PC-9 (cell line): Measurements from ENCODE around the gene DNTT. TPM values are rescaled to one million over a fixed set of nuclear protein-coding genes. Genes with fewer than 3 reads are reported as not detected.

ENCODE experiments used
- BruUV-seq: library from RNA; stranded (reverse); fragments of 400-500 nt; replicated peaks from 2 replicates; lab custom pipeline; 2021; lab: Mats Ljungman, UMichigan
- CTCF ChIA-PET: fragments of 300-600 bp; sonication (Branson Sonifier 250); formaldehyde crosslinking; loops from one replicate; lab custom pipeline; 2022; ENCODE audit warnings: antibody characterized with exemption; lab: Charles Lee
- POLR2A ChIA-PET: fragments of 300-600 bp; sonication (Branson Sonifier 250); formaldehyde crosslinking; loops from one replicate; lab custom pipeline; 2022; ENCODE audit warnings: antibody characterized with exemption; ENCODE audit not compliant: unreplicated experiment; lab: Charles Lee
- DNase-seq, 2 experiments: peaks; one replicate each; pipeline versions ENCODE4 v3.0.0 to v3.0.0-alpha.2; 2015 to 2022; ENCODE audit warnings: mixed read lengths in 1 of 2
- H2AFZ ChIP-seq: fragments of 200-600 bp; sonication (generic); 2 replicates; pipeline ENCODE4 v1.8.1; 2017; ENCODE audit warnings: antibody characterized with exemption
- H3F3A ChIP-seq: fragments of 200-600 bp; sonication (generic); 2 replicates; pipeline ENCODE4 v1.8.1; 2017; ENCODE audit warnings: antibody characterized with exemption, mild to moderate bottlenecking, low read depth; ENCODE audit not compliant: insufficient read depth
- H3K27ac ChIP-seq: fragments of 200-600 bp; sonication (generic); 2 replicates; pipeline ENCODE4 v1.6.1; 2016; ENCODE audit warnings: mixed run types
- H3K27me3 ChIP-seq: fragments of 200-600 bp; sonication (generic); 2 replicates; pipeline ENCODE4 v1.6.1; 2016; ENCODE audit warnings: low read depth, mixed run types; ENCODE audit not compliant: insufficient read depth
- H3K36me3 ChIP-seq: fragments of 200-600 bp; sonication (generic); 2 replicates; pipeline ENCODE4 v1.6.1; 2016; ENCODE audit warnings: low read depth, mixed run types
- H3K4me1 ChIP-seq: fragments of 200-600 bp; sonication (generic); replicated peaks from 2 replicates; pipeline ENCODE4 v1.6.1; 2016; ENCODE audit warnings: mixed run types; ENCODE audit not compliant: insufficient read depth
- H3K4me2 ChIP-seq: fragments of 200-600 bp; sonication (generic); 2 replicates; pipeline ENCODE4 v1.6.1; 2017; ENCODE audit warnings: mixed run types
- H3K4me3 ChIP-seq: fragments of 200-600 bp; sonication (generic); 2 replicates; pipeline ENCODE4 v1.6.1; 2016; ENCODE audit warnings: mixed run types
- H3K79me2 ChIP-seq: fragments of 200-600 bp; sonication (generic); 2 replicates; pipeline ENCODE4 v1.6.1; 2017; ENCODE audit warnings: low read depth, mixed run types
- H3K9me2 ChIP-seq: fragments of 200-600 bp; sonication (generic); 2 replicates; pipeline ENCODE4 v1.8.1; 2017; ENCODE audit warnings: mild to moderate bottlenecking; ENCODE audit not compliant: insufficient read depth
- H3K9me3 ChIP-seq: fragments of 200-600 bp; sonication (generic); 2 replicates; pipeline ENCODE4 v1.8.1; 2016; ENCODE audit warnings: low read depth; ENCODE audit not compliant: insufficient read depth
- H4K20me1 ChIP-seq: fragments of 200-600 bp; sonication (generic); 2 replicates; pipeline ENCODE4 v1.8.1; 2017; ENCODE audit not compliant: insufficient read depth
- EZH2 ChIP-seq: fragments of 200-600 bp; sonication (generic); IDR thresholded peaks from 2 replicates; pipeline ENCODE4 v1.8.0; 2017; ENCODE audit warnings: antibody characterized with exemption, low read depth
- intact Hi-C: fragments of 100-400 bp; cut with micrococcal nuclease; formaldehyde crosslinking; loops from one replicate; pipeline ENCODE4 v1.10.0; 2022; ENCODE audit not compliant: unreplicated experiment
- total RNA-seq: library from RNA; stranded (reverse); gene quantifications from 2 replicates; pipeline ENCODE4 v1.2.3, GENCODE V29; 2021
- TF ChIP-seq, protein P1 (sequence below): fragments of 200-600 bp; sonication (generic); conservative IDR thresholded peaks from 2 replicates; pipeline ENCODE4 v1.6.1; 2017; ENCODE audit warnings: mixed run types, antibody characterized with exemption, mild to moderate bottlenecking, moderate library complexity

DNTT gene
- total RNA-seq, 1 experiment from 2014 or later = not detected

DNA sequence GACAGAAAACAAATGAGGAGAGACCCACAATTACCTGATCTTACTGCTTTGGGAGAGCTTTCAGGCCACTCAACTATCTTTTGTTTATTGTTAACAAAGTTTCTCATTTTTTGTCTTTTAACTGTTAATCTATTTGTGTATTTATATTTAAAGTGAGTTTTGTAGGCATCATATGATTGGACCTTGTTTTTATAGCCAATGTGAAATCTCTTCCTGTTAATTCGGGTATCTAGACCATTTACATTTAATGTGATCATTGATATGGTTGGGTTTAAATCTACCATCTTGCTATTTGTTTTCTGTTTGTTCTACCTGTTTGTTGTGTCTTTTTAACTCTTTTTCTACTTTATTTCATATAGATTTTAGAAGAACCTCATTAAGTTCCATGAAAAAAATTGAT lies 42.1 kb downstream of the DNTT start:
- no peaks in the 10 kb centered on the region for H3K27me3 ChIP-seq
- ChIA-PET CTCF (no interaction called here), POLR2A (no interaction called here)
- no peak overlapping the region for H2AFZ ChIP-seq
- no peaks in the 10 kb centered on the region for H3F3A ChIP-seq
- H4K20me1 ChIP-seq = no peaks in the 10 kb centered on the region
- H3K9me2 ChIP-seq = no peaks in the 10 kb centered on the region
- no peaks in the 10 kb centered on the region for H3K79me2 ChIP-seq
- no peaks in the 10 kb centered on the region for H3K36me3 ChIP-seq
- no peak overlapping the region for H3K27ac ChIP-seq
- no peaks in the 10 kb centered on the region for H3K4me1 ChIP-seq
- no peak overlapping the region for H3K4me2 ChIP-seq
- intact Hi-C loops = no loop called here
- TF ChIP-seq EZH2 = no peak
- TF ChIP-seq, protein P1, sequence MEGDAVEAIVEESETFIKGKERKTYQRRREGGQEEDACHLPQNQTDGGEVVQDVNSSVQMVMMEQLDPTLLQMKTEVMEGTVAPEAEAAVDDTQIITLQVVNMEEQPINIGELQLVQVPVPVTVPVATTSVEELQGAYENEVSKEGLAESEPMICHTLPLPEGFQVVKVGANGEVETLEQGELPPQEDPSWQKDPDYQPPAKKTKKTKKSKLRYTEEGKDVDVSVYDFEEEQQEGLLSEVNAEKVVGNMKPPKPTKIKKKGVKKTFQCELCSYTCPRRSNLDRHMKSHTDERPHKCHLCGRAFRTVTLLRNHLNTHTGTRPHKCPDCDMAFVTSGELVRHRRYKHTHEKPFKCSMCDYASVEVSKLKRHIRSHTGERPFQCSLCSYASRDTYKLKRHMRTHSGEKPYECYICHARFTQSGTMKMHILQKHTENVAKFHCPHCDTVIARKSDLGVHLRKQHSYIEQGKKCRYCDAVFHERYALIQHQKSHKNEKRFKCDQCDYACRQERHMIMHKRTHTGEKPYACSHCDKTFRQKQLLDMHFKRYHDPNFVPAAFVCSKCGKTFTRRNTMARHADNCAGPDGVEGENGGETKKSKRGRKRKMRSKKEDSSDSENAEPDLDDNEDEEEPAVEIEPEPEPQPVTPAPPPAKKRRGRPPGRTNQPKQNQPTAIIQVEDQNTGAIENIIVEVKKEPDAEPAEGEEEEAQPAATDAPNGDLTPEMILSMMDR = no peak
- BruUV-seq = no TSS peak
- H3K9me3 ChIP-seq = no peaks in the 10 kb centered on the region
- DNase-seq = no peak
- no peak overlapping the region for H3K4me3 ChIP-seq

DNA sequence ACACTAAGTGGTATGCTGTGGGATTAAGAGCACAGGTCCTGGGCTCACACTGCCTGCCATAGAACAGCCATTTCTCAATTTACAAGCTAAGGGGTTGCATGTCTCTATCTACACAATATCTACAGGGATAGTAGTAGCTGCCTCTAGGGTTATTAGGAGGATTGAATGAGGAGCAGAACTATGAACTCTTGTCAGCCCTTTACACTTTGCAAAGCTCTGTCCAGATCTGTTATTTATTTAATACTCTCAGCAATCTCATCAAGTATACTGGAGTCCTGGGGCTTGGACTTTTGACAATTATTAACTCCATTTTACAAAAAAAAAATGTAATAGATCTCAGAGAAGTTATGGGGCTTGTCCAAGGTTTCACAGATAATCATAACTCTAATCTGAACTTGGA lies 47.8 kb downstream of the DNTT start:
- Histone ChIP-seq H3K4me3 (no peak overlapping the region), H3K79me2 (no peaks in the 10 kb centered on the region), H3K27me3 (no peaks in the 10 kb centered on the region), H3K4me2 (no peak overlapping the region), H4K20me1 (no peaks in the 10 kb centered on the region), H2AFZ (no peak overlapping the region), H3K9me2 (no peaks in the 10 kb centered on the region), H3K9me3 (no peaks in the 10 kb centered on the region), H3K36me3 (no peaks in the 10 kb centered on the region), H3K27ac (no peak overlapping the region), H3K4me1 (no peaks in the 10 kb centered on the region), H3F3A (no peaks in the 10 kb centered on the region)
- no peak for TF ChIP-seq EZH2
- TF ChIP-seq, protein P1 = no peak
- POLR2A ChIA-PET = no interaction called here
- no TSS peak for BruUV-seq
- DNase-seq = no peak
- intact Hi-C loops = no loop called here
- CTCF ChIA-PET = no interaction called here

DNA sequence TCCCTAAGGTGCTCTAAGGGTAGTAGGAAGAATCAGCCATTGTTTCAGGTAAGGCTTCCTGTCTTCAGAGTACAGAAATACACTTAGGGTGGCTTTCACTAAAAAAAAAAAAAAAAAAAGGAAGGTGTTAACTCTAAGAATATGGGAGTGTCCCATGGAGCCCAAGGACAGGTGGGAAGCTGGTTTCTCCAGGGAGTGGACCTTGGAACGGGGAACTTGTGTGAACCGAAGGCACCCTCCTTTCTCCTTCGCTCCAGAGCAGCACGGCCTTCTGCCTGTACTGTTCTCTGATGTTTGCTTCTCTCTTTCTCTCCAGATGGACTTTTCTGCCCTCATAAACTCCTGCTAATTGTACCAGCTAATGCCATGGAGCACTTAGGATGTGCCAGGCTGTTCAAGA lies 48.3 kb downstream of the DNTT start:
- no peaks in the 10 kb centered on the region for H3F3A ChIP-seq
- H3K9me2 ChIP-seq = no peaks in the 10 kb centered on the region
- no peaks in the 10 kb centered on the region for H3K4me1 ChIP-seq
- H3K27me3 ChIP-seq = no peaks in the 10 kb centered on the region
- POLR2A ChIA-PET = no interaction called here
- BruUV-seq = no TSS peak
- H2AFZ ChIP-seq = no peak overlapping the region
- no peak for DNase-seq
- no peaks in the 10 kb centered on the region for H3K36me3 ChIP-seq
- no peaks in the 10 kb centered on the region for H3K9me3 ChIP-seq
- TF ChIP-seq EZH2 = no peak
- TF ChIP-seq, protein P1 = no peak
- intact Hi-C loops = no loop called here
- H3K79me2 ChIP-seq = no peaks in the 10 kb centered on the region
- CTCF ChIA-PET = no interaction called here
- no peak overlapping the region for H3K4me2 ChIP-seq
- H3K4me3 ChIP-seq = no peak overlapping the region
- H3K27ac ChIP-seq = no peak overlapping the region
- no peaks in the 10 kb centered on the region for H4K20me1 ChIP-seq
